GM18867 (cell line): ENCODE data around the gene KRT5.

ENCODE experiments used
- ATAC-seq: cut with Tn5 transposase; IDR thresholded peaks from one replicate; pipeline ENCODE4 v1.9.1; 2021; ENCODE audit warnings: mild to moderate bottlenecking, moderate library complexity; ENCODE audit not compliant: unreplicated experiment

The KRT5 gene

DNA sequence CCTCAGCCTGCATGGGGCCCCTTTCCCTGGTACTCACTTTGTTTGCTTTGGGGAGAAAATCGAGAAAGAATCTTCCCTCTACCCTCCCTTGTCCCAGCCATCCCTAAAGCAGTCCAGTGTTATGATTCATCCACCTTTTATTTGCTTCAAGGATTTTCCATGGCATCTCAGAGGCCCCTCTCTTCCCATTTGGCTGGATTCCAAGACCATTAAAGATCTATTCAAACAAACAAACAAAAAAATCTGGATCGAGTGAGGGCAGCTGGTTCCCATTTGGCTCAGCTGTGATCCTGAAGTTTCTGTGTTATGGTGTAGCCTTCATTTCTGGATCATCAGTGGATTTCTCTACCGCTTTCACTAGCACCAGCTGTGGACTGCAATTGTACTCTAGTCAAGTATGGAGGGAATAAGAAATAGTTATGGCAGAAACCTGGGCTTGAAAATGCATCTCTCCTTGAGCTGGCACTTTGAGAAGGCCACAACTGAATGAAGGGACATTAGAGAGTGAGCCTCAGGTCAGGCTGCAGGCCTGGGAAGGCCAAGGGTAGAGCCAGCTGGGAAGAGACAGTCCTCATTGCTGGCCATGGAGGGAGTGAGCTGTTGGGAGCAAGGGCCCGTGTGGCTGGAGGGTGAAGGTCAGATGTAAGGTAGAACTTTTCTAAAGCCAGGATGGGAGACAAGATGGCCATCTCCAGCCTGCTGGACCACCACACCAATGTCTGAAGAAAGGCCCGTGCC, 19.1 kb upstream of the KRT5 start:
- no peak for ATAC-seq

- no peak for ATAC-seq
Measured at GRCh38 chr12:52537101-52537500, 16.9 kb upstream of the KRT5 start.

DNA sequence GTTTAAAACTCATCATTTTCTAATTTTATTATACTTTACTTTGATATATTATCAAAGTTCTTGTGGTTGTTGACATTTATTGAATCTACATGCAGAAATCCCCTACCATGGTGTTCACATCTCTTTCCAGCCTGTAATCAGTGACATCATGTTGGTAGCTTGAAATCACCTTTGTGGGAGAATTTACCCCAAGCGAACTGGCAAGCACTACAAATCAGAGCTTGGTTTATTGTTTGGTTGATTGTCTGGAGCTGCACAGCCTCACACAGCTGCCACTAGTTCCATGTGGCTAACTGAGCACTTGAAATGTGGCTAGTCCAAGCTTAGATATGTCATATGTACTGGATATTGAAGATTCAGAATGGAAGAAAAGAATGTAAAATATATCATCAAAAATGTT, 15.4 kb upstream of the KRT5 start:
- ATAC-seq: no peak

DNA sequence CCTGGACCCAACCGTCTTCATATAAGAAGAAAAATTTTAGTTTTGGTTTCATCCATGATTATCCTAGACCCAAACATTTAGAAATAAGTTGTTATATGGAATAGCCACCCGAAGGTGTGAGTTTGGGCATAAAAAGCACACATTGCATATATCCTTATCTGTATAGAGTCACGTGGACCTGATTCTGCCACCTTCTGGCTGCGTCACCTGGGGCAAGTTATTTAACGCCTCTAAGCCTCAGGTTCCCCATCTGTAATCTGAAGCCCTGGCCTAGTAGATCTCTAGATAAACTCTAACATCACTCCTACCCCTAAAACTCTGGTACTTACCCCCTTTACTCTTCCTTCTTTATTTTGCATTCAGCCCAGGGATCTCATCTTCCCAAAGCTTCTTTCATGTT, 14.3 kb upstream of the KRT5 start:
- no peak for ATAC-seq

DNA sequence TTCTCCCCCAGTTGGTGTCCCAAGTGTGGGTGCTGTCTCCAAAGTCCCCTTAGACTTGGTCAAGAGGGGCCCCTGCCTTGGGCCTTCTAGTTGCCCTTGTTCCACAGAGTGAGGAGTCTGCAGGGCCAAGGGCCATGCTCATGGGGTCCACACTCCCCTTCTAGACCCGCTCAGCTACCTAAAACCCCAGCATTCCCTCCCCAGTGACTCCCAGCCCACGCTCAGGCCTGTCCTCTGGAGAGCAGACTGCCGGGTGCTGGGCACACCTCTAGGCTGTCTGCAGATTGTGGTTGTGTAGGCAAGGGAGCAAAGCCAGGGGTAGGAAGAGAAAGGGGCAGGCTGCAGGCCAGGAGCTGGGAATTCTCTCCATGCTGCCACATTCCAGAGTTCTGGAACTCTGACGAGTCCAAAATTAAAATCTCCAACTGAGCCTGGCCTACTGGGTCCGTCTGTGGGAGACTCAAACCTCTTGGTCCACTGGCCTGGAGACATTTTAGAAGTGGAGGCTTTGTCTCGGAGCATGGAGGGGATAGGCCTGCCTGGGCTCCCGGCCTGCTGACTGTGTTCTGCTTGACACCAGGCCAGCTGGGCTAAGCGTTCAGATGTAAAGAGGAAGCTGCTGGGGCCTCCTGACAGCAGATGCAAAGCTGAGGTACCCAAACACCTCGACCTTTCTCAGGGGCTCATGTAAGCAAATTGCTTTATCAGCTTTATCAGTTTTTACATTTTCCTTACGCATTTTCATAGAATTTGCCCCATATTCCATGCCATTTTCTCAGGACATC, 13.7 kb upstream of the KRT5 start:
- ATAC-seq: no peak

- no peak for ATAC-seq
Measured at GRCh38 chr12:52532636-52533035, 12.4 kb upstream of the KRT5 start.

DNA sequence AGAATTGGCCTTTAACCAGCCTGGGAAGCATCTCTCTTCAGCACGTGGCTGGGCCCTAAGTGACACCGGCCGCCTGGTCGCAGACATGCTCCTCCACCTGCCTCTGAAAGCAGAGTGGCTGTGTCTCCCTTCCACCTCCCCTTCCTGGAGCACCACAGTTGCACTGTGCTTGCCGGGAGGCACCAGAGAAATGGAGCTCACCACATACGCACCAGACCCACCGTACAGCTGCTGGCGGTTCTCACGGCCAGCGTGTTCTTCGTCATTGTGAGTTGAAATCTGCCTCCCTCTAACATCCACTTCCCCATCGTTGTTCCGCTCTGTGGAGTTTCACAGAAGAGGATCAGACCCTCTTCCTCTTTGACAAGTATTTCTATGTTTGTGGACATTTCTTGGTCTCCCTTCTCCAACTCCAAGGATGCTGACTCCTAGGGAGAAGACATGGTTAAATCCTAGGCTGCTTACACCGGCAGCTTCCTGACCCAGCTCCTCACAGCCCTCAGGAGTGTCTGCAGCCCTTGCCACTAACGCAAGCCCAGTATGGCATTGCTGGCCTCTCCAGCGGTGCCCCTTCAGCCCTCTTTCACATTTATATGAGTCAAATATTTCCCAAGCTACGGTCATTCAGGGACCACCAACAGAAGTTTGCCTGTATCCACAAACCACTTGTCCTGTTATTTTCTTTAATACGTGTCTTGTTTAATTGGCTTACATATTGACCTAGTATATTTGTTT, 11.5 kb upstream of the KRT5 start:
- ATAC-seq: no peak

- no peak for ATAC-seq
Measured at GRCh38 chr12:52530905-52531304, 10.7 kb upstream of the KRT5 start.

DNA sequence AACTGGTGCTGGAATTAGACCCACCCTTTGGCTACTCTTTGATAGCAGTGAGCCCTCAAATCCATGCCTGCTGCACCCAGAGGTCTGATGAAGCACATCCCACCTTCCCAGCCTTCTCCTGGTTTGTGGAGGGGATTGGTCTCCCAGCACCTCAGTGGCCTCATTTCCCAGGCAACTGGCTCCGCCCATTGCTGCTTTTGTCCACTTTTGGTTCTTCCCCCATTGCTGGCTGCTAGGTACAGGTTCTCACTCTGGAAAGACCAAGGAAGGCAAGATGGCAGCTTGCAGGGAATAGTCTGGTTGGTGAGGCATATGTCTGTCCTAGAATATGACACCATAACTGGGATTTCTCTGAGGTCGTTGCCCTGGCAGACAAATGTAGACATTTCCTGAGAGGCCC, 10.2 kb upstream of the KRT5 start:
- ATAC-seq: no peak

DNA sequence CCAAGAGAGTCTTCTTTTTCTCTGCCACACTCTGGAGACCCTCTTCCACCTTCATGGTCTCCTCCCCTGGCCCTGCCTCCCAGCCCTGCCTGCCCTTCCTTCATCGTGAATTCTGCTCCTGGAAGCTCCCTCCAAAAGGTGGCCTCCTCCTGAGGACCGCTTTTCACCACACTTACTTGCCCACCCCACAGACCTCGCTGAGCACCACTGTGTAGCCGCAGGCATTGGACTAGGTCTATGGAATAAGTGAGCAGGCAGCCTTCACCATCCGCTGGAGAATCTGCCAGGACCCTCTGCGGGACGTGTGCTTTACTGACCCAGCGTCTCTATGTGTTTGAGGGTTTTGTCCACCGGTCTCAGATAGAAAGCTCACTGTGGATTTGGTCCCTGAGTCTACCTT, 9.7 kb upstream of the KRT5 start:
- no peak for ATAC-seq

DNA sequence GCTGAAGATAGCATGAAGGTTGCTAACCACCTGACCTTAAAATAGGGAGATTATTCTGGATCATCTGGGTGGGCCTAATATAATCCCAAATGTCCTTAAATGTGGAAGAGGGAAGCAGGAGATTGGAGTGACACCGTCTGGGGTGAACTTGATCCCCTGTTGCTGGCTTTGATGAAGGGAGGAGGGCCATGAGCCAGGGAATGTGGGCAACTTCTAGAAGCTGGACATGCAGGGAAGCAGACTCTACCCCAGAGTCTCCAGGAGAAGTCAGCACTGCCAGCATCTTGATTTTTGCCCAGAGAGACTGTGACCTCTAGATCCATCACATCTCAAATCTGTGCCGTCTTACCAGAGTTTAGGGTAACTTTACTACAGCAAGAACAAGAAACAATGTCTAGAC, 9.2 kb upstream of the KRT5 start:
- no peak for ATAC-seq

- ATAC-seq: no peak
Measured at GRCh38 chr12:52528641-52529143, 8.5 kb upstream of the KRT5 start.

DNA sequence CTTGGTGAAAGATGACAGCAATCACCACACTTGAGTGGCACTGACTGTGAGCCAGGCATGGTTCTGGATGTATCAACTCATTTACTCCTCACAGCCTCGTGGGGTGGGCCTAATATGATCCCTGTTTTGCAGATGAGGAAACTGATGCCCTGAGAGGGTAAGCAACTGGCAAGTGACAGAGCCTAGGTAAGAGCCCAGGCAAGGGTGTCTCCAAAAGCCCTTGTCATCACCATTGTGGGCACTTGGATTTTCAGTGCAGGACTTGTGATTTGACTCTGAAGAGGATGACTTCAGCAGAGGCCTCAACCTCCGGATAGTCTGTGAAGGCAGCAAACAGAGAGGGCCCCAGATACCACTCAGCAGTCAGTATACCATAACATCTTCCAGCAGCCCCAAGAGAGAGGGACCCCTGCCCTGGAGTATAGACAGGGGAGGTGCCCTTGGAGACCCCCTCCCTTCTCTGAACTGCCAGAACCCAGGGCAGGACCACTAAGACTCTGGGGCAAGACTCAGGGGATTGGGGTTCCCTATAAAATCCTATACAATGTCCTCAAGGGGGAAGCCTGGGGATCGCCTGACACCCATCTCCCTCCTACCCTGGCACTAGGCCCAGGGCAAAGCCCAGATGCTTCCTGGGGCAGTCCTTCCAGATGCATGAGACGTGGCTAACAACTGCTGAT, 7.1 kb upstream of the KRT5 start:
- ATAC-seq: no peak

DNA sequence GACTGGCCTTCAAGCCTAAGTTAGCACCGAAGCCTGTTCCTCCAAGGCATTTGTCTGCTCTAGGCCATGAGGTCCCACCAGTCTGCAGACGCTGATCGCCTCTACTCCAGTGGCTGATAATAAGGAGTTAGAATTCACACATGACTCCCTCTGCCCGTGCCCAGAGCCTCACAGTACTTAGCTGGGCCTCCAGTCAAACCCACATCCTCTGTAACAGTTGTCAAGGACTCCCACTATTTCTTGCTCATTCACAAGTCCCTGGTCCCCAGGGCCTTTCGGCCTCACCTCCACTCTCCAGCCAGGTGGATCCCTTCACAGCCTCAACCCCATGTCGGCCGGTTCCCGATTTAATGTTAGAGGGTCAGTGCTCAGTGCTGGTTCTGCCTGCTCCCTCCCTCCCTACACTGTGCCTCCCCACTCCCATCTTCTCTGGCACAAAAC, 6.3 kb upstream of the KRT5 start:
- no peak for ATAC-seq

- no peak for ATAC-seq
Measured at GRCh38 chr12:52525661-52526499, 5.7 kb upstream of the KRT5 start.

DNA sequence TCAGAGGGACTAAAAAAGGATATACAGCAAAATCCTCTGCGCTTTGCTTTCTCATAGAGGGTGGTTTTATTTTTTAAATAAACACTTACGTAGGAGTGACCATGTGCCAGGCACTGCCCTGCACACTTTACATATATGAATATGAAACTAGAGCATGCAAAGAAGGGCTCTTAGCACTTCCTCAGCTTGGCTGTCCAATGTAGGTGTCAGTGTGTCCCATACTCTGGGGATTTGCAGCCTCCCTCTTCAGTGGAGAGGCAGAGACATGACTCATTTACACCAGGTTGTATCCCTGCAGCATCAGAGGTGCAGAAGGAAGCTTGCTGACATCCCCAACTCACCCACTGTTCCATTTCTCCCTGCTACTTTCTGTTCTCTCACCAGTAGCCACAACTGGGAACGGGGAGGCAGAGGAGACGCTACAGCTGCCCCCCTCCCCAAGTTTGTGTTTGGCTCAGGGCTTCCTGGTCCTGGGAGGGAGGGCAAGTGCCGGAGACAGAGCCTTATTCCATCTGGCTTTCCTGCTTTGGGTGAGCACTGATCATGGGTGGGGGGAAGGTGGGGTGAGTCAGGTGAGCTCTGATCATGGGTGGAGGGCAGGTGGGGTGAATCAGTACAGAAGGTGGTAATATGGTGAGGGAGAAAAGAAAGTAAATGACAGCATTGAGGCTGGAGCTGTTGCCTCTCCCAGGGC, 4.9 kb upstream of the KRT5 start:
- ATAC-seq: peak; percentile 75

GRCh38 chr12:52524241-52524897, 4.2 kb upstream of the KRT5 start:
- ATAC-seq: no peak

DNA sequence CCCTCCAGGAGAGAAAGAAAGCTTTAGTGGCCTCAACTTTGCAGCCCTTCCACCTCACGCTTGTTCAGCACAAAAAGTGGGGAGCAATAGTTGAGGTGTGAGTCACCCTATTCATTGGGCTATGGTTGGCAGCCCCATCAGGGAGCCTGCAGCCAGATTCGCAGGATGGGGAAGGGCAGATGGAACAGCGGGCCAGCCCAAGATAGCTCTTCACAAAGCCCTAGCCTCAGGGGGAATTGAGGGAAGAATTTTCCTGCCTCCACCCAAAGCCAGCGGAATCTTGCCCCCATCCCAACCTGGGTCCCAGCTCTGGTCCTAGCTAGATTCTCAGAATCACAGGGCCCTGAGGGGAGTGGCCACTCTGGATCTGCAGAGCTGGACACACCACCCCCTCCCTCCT, 3.6 kb upstream of the KRT5 start:
- ATAC-seq: no peak
